HepG2 (cell line): Measurements from ENCODE around the gene DHX36. TPM values are rescaled to one million over a fixed set of nuclear protein-coding genes. Genes with fewer than 3 reads are reported as not detected.

Source experiments
- ATF1 ChIP-seq: IDR thresholded peaks from 2 replicates; pipeline ENCODE4 v1.6.1; 2016; ENCODE audit warnings: mild to moderate bottlenecking, control low read depth
- ELF4 ChIP-seq: sonication (generic); formaldehyde crosslinking; IDR thresholded peaks from 2 replicates; pipeline ENCODE4 v1.5.0; 2020; ENCODE audit warnings: missing genetic modification reagents, mild to moderate bottlenecking, moderate library complexity, borderline replicate concordance
- HNF4A ChIP-seq: sonication (generic); formaldehyde crosslinking; IDR thresholded peaks from 2 replicates; pipeline ENCODE4 v1.4.0; 2020; ENCODE audit warnings: missing genetic modification reagents
- HOXD1 ChIP-seq: sonication (generic); formaldehyde crosslinking; IDR thresholded peaks from 2 replicates; pipeline ENCODE4 v1.5.0; 2020; ENCODE audit warnings: missing genetic modification reagents
- IKZF1 ChIP-seq: fragments of 450-650 bp; IDR thresholded peaks from 2 replicates; pipeline ENCODE4 v1.7.1; 2016
- KIAA2018 ChIP-seq: sonication (generic); formaldehyde crosslinking; IDR thresholded peaks from 2 replicates; pipeline ENCODE4 v1.5.0; 2020; ENCODE audit warnings: mild to moderate bottlenecking, missing genetic modification reagents, borderline replicate concordance
- MIXL1 ChIP-seq: IDR thresholded peaks from 2 replicates; pipeline ENCODE4 v1.6.1; 2016
- NONO ChIP-seq, 2 experiments: fragments of 450-650 bp in 1 of 2; sonication (generic) in 1 of 2; formaldehyde crosslinking in 1 of 2; IDR thresholded peaks in 1 of 2; conservative IDR thresholded peaks in 1 of 2; 2 replicates each; pipeline versions ENCODE4 v1.6.1 to v1.8.0; 2017 to 2022; ENCODE audit warnings: mild to moderate bottlenecking in 1 of 2, missing genetic modification reagents in 1 of 2, moderate library complexity in 1 of 2
- RNF2 ChIP-seq: fragments of 450-650 bp; conservative IDR thresholded peaks from 2 replicates; pipeline ENCODE4 v1.6.1; 2016; ENCODE audit warnings: low read depth
- SALL2 ChIP-seq: sonication (generic); formaldehyde crosslinking; IDR thresholded peaks from 2 replicates; pipeline ENCODE4 v1.8.1; 2023; ENCODE audit warnings: mild to moderate bottlenecking, missing genetic modification reagents, inconsistent platforms
- STAT5B ChIP-seq: sonication (generic); formaldehyde crosslinking; IDR thresholded peaks from 2 replicates; pipeline ENCODE4 v1.4.0; 2020; ENCODE audit warnings: missing genetic modification reagents
- ZFP37 ChIP-seq: sonication (generic); formaldehyde crosslinking; IDR thresholded peaks from 2 replicates; pipeline ENCODE4 v1.4.0; 2020; ENCODE audit warnings: missing genetic modification reagents, borderline replicate concordance
- ZNF160 ChIP-seq: sonication (generic); formaldehyde crosslinking; IDR thresholded peaks from 2 replicates; pipeline ENCODE4 v1.8.0; 2022; ENCODE audit warnings: mild to moderate bottlenecking, inconsistent platforms, missing genetic modification reagents
- ZNF552 ChIP-seq: sonication (generic); formaldehyde crosslinking; IDR thresholded peaks from 2 replicates; pipeline ENCODE4 v1.9.0; 2022; ENCODE audit warnings: missing genetic modification reagents, mild to moderate bottlenecking, borderline replicate concordance
- ZNF609 ChIP-seq: sonication (generic); formaldehyde crosslinking; IDR thresholded peaks from 2 replicates; pipeline ENCODE4 v1.4.0; 2020; ENCODE audit warnings: mild to moderate bottlenecking, missing genetic modification reagents, borderline replicate concordance
- ZNF776 ChIP-seq: sonication (generic); formaldehyde crosslinking; IDR thresholded peaks from 2 replicates; pipeline ENCODE4 v1.4.0; 2020; ENCODE audit warnings: mild to moderate bottlenecking, missing genetic modification reagents
- ZNF850 ChIP-seq: sonication (generic); formaldehyde crosslinking; conservative IDR thresholded peaks from 2 replicates; pipeline ENCODE4 v1.9.0; 2021; ENCODE audit warnings: mild to moderate bottlenecking, missing genetic modification reagents
- polyA plus RNA-seq, 8 experiments: library from polyadenylated mRNA; depleted of rRNA in 3 of 8; stranded (reverse) in 7 of 8; unstranded in 1 of 8; fragments of >200 nt; fragmentation: Illumina TruSeq in 4 of 8; extraction: Trizol in 4 of 8; gene quantifications; 2 replicates each; pipeline versions ENCODE4 v1.2.1 to v1.2.3, GENCODE V29; 2011 to 2016; ENCODE audit warnings: low read depth in 4 of 8, missing spikeins in 1 of 8, mixed read lengths in 1 of 8; ENCODE audit not compliant: insufficient read depth in 1 of 8
- total RNA-seq, 5 experiments: library from RNA; depleted of rRNA; stranded (reverse); fragments of >200 nt; fragmentation: Illumina TruSeq; extraction: Trizol; gene quantifications; 2 replicates each; pipeline ENCODE4 v1.2.3, GENCODE V29; 2016; ENCODE audit warnings: low read depth in 1 of 5

DHX36 gene
- total and polyA plus RNA-seq, 2 of the 13 experiments (the other 11 are each of a cell fraction or from before 2014, with no cell fraction given) = 30.3 to 44.2 TPM

- TF ChIP-seq ZNF609 (CRISPR knock-in tag) = no peak
- TF ChIP-seq KIAA2018 = no peak
- TF ChIP-seq RNF2 = no peak
- peak; percentile 32; the same call in 1 of the 2 replicates for TF ChIP-seq ZNF776 (CRISPR knock-in tag)
- no peak for TF ChIP-seq ZNF552 (CRISPR knock-in tag)
- TF ChIP-seq ZNF850 (CRISPR knock-in tag) = no peak
- no peak for TF ChIP-seq ZFP37 (CRISPR knock-in tag)
- TF ChIP-seq HNF4A = no peak
- peak; percentile 96 for TF ChIP-seq ATF1 (CRISPR knock-in tag)
- TF ChIP-seq NONO (IDR thresholded peaks at IDR 0.05) = no peak
- peak; percentile 74 for TF ChIP-seq NONO (CRISPR knock-in tag; conservative IDR thresholded peaks at IDR 0.05)
- 0 out of 2 replicates have a peak, but pooled peaks have one; percentile 37 for TF ChIP-seq ZNF160 (CRISPR knock-in tag)
- peak; percentile 30; the same call in 1 of the 2 replicates for TF ChIP-seq SALL2 (CRISPR knock-in tag)
- no peak for TF ChIP-seq MIXL1 (CRISPR knock-in tag)
- peak; percentile 60; the same call in 1 of the 2 replicates for TF ChIP-seq ELF4 (CRISPR knock-in tag)
- TF ChIP-seq IKZF1 = no peak
- no peak for TF ChIP-seq HOXD1 (CRISPR knock-in tag)
- TF ChIP-seq STAT5B (CRISPR knock-in tag) = no peak
Measured at GRCh38 chr3:154323891-154324738, at the start of gene DHX36 (continued).
